Keratinocyte (primary cell): ENCODE data around the gene HDX. TPM values are rescaled to one million over a fixed set of nuclear protein-coding genes. Genes with fewer than 3 reads are reported as not detected.

Experiments used
- DNase-seq: peaks from one replicate; pipeline ENCODE4 v3.0.0-alpha.2; 2011; ENCODE audit warnings: low read depth, missing footprints, low spot score
- FAIRE-seq: peaks from 2 replicates; lab custom pipeline; 2011; peaks lifted over from hg19 to GRCh38; lab: Jason Lieb, UNC
- H2AFZ ChIP-seq: 2 replicates; pipeline ENCODE4 v1.6.0; 2012; ENCODE audit warnings: low read length, control low read depth, inconsistent platforms; ENCODE audit not compliant: control insufficient read depth
- H3K27ac ChIP-seq: 2 replicates; pipeline ENCODE4 v1.5.1; 2011; ENCODE audit warnings: low read length; ENCODE audit not compliant: control insufficient read depth, insufficient read depth
- H3K27me3 ChIP-seq: 3 replicates; pipeline ENCODE4 v1.6.0; 2011; ENCODE audit warnings: low read length; ENCODE audit not compliant: control insufficient read depth, insufficient read depth; ENCODE audit errors: extremely low read depth
- H3K36me3 ChIP-seq, 2 experiments: 2 replicates in 1 of 2; 3 replicates in 1 of 2; pipeline ENCODE4 v1.5.1; 2011; ENCODE audit warnings: low read length in 2 of 2, mild to moderate bottlenecking in 1 of 2; ENCODE audit not compliant: control insufficient read depth in 2 of 2, insufficient read depth in 2 of 2; ENCODE audit errors: extremely low read depth in 1 of 2
- H3K4me1 ChIP-seq: 3 replicates; pipeline ENCODE4 v1.5.1; 2011; ENCODE audit warnings: low read length; ENCODE audit not compliant: control insufficient read depth, insufficient read depth; ENCODE audit errors: extremely low read depth
- H3K4me2 ChIP-seq: 3 replicates; pipeline ENCODE4 v1.6.0; 2011; ENCODE audit warnings: low read depth, low read length; ENCODE audit not compliant: control insufficient read depth, insufficient read depth; ENCODE audit errors: extremely low read depth
- H3K4me3 ChIP-seq, 3 experiments: fragments of 200-600 bp in 1 of 3; sonication (generic) in 1 of 3; 2 replicates in 2 of 3; 3 replicates in 1 of 3; pipeline ENCODE4 v1.5.1; 2011 to 2016; ENCODE audit warnings: low read length in 3 of 3, mild to moderate bottlenecking in 3 of 3, control low read depth in 2 of 3, inconsistent platforms in 1 of 3, low read depth in 1 of 3, mixed read lengths in 1 of 3, mixed run types in 1 of 3, moderate library complexity in 1 of 3; ENCODE audit not compliant: control insufficient read depth in 2 of 3, insufficient read depth in 2 of 3; ENCODE audit errors: extremely low read depth in 1 of 3
- H3K79me2 ChIP-seq: 2 replicates; pipeline ENCODE4 v1.6.0; 2012; ENCODE audit warnings: low read length; ENCODE audit not compliant: control insufficient read depth, insufficient read depth
- H3K9ac ChIP-seq: 3 replicates; pipeline ENCODE4 v1.6.0; 2011; ENCODE audit warnings: low read length; ENCODE audit not compliant: control insufficient read depth, insufficient read depth; ENCODE audit errors: extremely low read depth
- H3K9me1 ChIP-seq: 3 replicates; pipeline ENCODE4 v1.6.0; 2011; ENCODE audit warnings: low read length; ENCODE audit not compliant: control insufficient read depth, insufficient read depth; ENCODE audit errors: extremely low read depth
- H3K9me3 ChIP-seq: 2 replicates; pipeline ENCODE4 v1.5.1; 2012; ENCODE audit warnings: low read depth, low read length; ENCODE audit not compliant: control insufficient read depth
- H4K20me1 ChIP-seq: 3 replicates; pipeline ENCODE4 v1.6.0; 2011; ENCODE audit warnings: low read length; ENCODE audit not compliant: control insufficient read depth, insufficient read depth; ENCODE audit errors: extremely low read depth
- CTCF ChIP-seq, 3 experiments: IDR thresholded peaks in 1 of 3; conservative IDR thresholded peaks in 1 of 3; optimal IDR thresholded peaks in 1 of 3; 2 replicates in 2 of 3; 3 replicates in 1 of 3; pipeline versions ENCODE3 to v1.5.1; 2011; ENCODE audit warnings: low read length in 3 of 3, mild to moderate bottlenecking in 3 of 3, moderate library complexity in 2 of 3, control low read depth in 1 of 3, inconsistent platforms in 1 of 3; ENCODE audit not compliant: insufficient read depth in 2 of 3; ENCODE audit errors: extremely low read depth in 1 of 3
- EZH2 ChIP-seq: IDR thresholded peaks from one replicate; pipeline ENCODE4 v1.6.1; 2012; ENCODE audit warnings: inconsistent platforms, mild to moderate bottlenecking, low read length, moderate library complexity
- dilution Hi-C: fragments of 300-500 bp; cut with MboI; formaldehyde crosslinking; loops from one replicate; pipeline ENCODE4 v1.7.0; 2020; ENCODE audit warnings: low sequenced_read_pairs; ENCODE audit not compliant: extremely low pct_ligation_motif_present
- polyA plus RNA-seq, 5 experiments: library from polyadenylated mRNA; depleted of rRNA in 3 of 5; stranded (reverse) in 3 of 5; stranded (forward) in 1 of 5; unstranded in 1 of 5; fragments of >200 nt; gene quantifications; 1 replicate in 1 of 5; 2 replicates in 3 of 5; 3 replicates in 1 of 5; pipeline versions ENCODE4 v1.2.1 to v1.2.3, GENCODE V29; 2011 to 2012; ENCODE audit warnings: missing spikeins in 2 of 5, low read depth in 1 of 5, low replicate concordance in 1 of 5

HDX gene
- polyA plus RNA-seq, 1 donor (not counting 4 experiments of a cell fraction or from before 2014, with no cell fraction given): 2.2 TPM

GRCh38 chrX:84453351-84454246 lies 48.7 kb downstream of the HDX start:
- TF ChIP-seq CTCF (optimal IDR thresholded peaks at IDR 0.05 in 1 of 3, IDR thresholded peaks at IDR 0.05 in 1 of 3, conservative IDR thresholded peaks at IDR 0.05 in 1 of 3; ENCODE audit: extremely low read depth in 1 of 3, insufficient read depth in 2 of 3, low read length in 3 of 3): no peak
- TF ChIP-seq EZH2: no peak
- FAIRE-seq: no peak
- dilution Hi-C loops: no loop called here

GRCh38 chrX:84441143-84441542 lies 61.1 kb downstream of the HDX start:
- H3K36me3 ChIP-seq: no peaks in the 10 kb centered on the region
- no peaks in the 10 kb centered on the region for H4K20me1 ChIP-seq
- dilution Hi-C loops: no loop called here
- H3K9me1 ChIP-seq: no peaks in the 10 kb centered on the region
- FAIRE-seq: no peak
- no peaks in the 10 kb centered on the region for H3K9me3 ChIP-seq
- H2AFZ ChIP-seq: no peak overlapping the region
- no peaks in the 10 kb centered on the region for H3K79me2 ChIP-seq
- H3K4me2 ChIP-seq: no peak overlapping the region
- H3K27me3 ChIP-seq: no peaks in the 10 kb centered on the region
- TF ChIP-seq EZH2 (no peak), CTCF (optimal IDR thresholded peaks at IDR 0.05 in 1 of 3, IDR thresholded peaks at IDR 0.05 in 1 of 3, conservative IDR thresholded peaks at IDR 0.05 in 1 of 3; ENCODE audit: extremely low read depth in 1 of 3, insufficient read depth in 2 of 3, low read length in 3 of 3) (no peak)
- no peak overlapping the region for H3K4me3 ChIP-seq
- DNase-seq: no peak
- no peak overlapping the region for H3K27ac ChIP-seq
- H3K4me1 ChIP-seq: no peaks in the 10 kb centered on the region
- no peak overlapping the region for H3K9ac ChIP-seq

More at GRCh38 chrX:84453351-84454246, 48.7 kb downstream of the HDX start:
- Histone ChIP-seq H3K9me1 (no peaks in the 10 kb centered on the region), H3K4me1 (peaks cover 2% of the 10 kb centered on the region), H3K79me2 (no peaks in the 10 kb centered on the region), H4K20me1 (no peaks in the 10 kb centered on the region), H3K27me3 (no peaks in the 10 kb centered on the region), H3K36me3 (no peaks in the 10 kb centered on the region), H3K4me2 (no peak overlapping the region), H3K27ac (no peak overlapping the region), H3K9me3 (no peaks in the 10 kb centered on the region), H3K9ac (no peak overlapping the region), H2AFZ (no peak overlapping the region), H3K4me3 (no peak overlapping the region)
- no peak for DNase-seq
